ENCODE measurements around the gene AP1M1.
"Not testable (repeated sequence)": the region's sequence is repeated elsewhere in the genome, so short reads cannot be mapped to it uniquely, and the experiment has no call there.

Gene AP1M1

DNA sequence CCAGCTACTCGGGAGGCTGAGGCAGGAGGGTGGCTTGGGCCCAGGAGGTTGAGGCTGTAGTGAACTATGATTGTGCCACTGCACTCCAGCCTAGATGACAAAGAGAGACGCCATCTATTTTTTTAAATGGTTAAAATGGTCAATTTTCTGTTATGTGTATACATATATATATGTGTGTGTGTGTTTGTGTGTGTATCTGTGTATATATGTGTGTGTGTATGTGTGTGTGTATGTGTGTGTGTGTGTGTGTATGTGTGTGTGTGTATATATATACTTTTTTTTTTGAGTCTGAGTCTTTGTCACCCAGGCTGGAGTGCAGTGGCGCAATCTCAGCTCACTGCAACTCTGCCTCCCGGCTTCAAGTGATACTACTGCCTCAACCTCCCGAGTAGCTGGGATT lies 84.0 kb downstream of the AP1M1 start:
- TF ChIP-seq, protein P1, sequence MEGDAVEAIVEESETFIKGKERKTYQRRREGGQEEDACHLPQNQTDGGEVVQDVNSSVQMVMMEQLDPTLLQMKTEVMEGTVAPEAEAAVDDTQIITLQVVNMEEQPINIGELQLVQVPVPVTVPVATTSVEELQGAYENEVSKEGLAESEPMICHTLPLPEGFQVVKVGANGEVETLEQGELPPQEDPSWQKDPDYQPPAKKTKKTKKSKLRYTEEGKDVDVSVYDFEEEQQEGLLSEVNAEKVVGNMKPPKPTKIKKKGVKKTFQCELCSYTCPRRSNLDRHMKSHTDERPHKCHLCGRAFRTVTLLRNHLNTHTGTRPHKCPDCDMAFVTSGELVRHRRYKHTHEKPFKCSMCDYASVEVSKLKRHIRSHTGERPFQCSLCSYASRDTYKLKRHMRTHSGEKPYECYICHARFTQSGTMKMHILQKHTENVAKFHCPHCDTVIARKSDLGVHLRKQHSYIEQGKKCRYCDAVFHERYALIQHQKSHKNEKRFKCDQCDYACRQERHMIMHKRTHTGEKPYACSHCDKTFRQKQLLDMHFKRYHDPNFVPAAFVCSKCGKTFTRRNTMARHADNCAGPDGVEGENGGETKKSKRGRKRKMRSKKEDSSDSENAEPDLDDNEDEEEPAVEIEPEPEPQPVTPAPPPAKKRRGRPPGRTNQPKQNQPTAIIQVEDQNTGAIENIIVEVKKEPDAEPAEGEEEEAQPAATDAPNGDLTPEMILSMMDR (IDR thresholded peaks at IDR 0.05; ENCODE audit: control insufficient read depth, insufficient read depth, low read depth, low read length, missing control alignments), result no peak
- no peak for DNase-seq (ENCODE audit: low read depth)
- H3K4me3 ChIP-seq (ENCODE audit: control insufficient read depth, low read depth, low read length), result no peak overlapping the region

DNA sequence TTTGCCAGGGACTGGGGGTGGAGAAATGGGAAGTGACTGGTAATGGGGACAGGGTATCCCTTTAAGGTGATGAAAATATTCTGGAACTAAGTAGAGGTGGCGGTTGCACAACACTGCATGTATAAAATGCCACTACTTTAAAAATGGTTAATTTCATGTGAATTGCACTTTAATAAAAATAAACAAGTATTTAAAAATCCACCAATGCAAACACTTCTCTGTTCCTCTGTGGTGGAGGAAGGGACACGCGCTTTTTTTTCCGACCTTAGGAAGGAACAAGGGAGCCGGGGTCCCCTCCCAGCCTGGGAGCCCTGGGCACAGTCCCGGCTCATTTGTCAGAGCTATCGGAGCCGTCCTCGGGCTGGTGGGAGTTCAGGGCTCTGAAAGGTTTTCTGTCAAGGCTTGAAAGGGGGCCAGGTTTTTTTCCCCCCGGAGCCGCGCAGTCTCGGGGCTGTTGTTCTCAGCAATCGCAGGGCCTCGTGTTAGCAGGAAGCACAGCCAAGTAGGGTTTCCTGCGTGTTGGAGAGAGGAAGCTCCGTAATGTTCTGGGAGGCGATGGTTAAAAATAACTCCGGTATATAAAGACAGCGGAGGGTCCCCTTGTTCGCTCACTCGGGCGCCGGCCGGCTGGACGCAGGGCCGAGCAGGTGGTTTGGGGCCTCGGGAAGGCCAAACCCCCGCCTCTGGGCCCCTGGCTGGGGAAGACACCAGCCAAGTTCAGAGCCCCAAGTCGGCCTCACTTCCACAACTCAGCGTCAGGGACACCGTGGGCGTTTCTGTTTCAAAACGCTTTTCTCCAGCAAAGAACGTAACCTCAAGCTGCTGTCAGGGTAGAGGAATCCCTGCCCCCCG lies 85.7 kb downstream of the AP1M1 start:
- no peak overlapping the region; the same call in 1 of the 2 replicates for H3K4me3 ChIP-seq (ENCODE audit: control insufficient read depth, low read depth, low read length)
- DNase-seq (ENCODE audit: low read depth), result no peak
- TF ChIP-seq, protein P1 (IDR thresholded peaks at IDR 0.05; ENCODE audit: control insufficient read depth, insufficient read depth, low read depth, low read length, missing control alignments), result no peak

DNA sequence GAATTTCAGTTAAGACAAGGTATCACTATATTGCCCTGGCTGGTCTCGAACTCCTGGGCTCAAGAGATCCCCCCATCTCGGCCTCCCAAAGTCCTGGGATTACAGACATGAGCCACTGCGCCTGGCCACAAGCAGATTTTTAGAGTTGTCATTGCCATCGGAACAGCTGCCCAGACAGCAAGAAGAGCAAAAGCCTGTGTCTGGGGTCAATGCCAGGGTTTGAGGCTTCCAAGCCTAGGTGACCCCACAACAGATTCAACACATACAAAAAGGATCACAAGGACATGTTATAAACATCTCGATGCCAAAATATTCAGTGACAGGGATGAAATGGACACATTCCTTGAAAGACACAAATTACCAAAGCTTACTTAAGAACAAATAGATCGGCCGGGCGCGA lies 86.8 kb downstream of the AP1M1 start:
- H3K4me3 ChIP-seq (ENCODE audit: control insufficient read depth, low read depth, low read length), result no peak overlapping the region
- TF ChIP-seq, protein P1 (IDR thresholded peaks at IDR 0.05; ENCODE audit: control insufficient read depth, insufficient read depth, low read depth, low read length, missing control alignments), result no peak
- no peak for DNase-seq (ENCODE audit: low read depth)

DNA sequence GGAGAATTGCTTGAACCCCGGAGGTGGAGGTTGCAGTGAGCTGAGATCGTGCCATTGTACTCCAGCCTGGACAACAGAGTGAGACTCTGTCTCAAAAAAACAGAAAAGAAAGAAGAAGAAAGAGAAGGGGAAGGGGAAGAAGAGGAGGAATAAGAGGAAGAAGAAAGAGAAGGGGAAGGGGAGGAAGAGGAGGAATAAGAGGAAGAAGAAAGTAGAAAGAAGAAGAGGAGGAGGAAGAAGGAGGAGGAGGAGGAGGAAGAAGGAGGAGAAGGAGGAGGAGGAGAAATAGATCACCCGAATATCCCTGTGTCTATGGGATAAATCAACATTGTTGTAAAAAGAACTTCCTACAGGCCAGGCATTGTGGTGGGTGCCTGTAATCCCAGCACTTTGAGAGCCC lies 87.4 kb downstream of the AP1M1 start:
- not testable (repeated sequence) for H3K4me3 ChIP-seq (ENCODE audit: control insufficient read depth, low read depth, low read length); DNase-seq (ENCODE audit: low read depth)

DNA sequence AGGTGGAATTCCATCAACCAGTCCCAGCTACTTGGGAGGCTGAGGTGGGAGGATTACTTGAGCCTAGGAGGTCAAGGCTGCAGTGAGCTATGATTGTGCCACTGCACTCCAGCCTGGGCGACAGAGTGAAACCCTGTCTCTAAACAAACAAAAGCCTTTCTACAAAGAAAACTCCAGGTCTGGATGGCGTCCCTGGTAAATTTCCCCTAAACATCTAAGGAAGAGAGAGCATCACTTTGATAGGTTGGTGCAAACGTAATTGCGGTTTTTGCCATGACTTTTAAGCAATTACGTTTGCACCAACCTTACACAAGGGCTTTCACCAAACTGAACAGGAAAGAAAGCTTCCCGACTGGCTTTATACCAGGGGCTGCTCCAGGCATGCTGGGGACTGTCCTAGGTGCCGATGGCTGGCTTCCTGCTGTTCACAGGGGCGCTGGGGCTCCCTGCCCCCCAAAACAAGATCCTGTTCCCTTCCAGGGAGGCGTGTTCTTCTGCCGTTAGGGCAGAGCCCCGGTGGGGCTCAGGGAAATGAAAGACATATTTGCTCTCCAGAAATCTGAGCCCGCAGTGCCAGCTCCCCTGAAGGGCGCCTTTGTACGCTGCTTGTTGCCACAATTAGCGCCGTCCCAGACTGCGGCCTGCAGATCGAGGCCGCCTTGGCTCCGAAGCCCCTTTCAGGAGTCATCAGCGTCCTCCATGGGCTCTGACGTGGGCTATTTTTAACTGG lies 88.2 kb downstream of the AP1M1 start:
- DNase-seq (ENCODE audit: low read depth), result no peak
- TF ChIP-seq, protein P1 (IDR thresholded peaks at IDR 0.05; ENCODE audit: control insufficient read depth, insufficient read depth, low read depth, low read length, missing control alignments), result no peak
- no peak overlapping the region for H3K4me3 ChIP-seq (ENCODE audit: control insufficient read depth, low read depth, low read length)

DNA sequence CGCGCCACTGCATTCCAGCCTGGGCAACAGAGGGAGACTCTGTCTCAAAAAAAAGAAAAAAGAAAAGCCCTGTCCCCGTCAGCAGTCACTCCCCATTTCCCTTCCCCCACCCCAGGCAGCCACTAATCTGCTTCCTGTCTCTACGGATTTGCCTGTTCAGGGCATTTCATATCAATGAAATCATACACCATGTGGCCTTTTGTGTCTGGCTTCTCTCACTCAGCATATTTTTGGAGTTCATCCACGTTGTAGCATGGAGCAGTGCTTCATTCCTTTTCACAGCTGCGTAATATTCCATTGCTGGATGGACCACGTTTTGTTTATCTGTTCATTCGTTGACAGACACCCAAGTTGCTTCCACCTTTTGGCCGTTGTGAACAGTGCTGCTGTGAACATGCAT lies 90.8 kb downstream of the AP1M1 start:
- TF ChIP-seq, protein P1 (IDR thresholded peaks at IDR 0.05; ENCODE audit: control insufficient read depth, insufficient read depth, low read depth, low read length, missing control alignments), result no peak
- H3K4me3 ChIP-seq (ENCODE audit: control insufficient read depth, low read depth, low read length), result no peak overlapping the region
- no peak for DNase-seq (ENCODE audit: low read depth)

DNA sequence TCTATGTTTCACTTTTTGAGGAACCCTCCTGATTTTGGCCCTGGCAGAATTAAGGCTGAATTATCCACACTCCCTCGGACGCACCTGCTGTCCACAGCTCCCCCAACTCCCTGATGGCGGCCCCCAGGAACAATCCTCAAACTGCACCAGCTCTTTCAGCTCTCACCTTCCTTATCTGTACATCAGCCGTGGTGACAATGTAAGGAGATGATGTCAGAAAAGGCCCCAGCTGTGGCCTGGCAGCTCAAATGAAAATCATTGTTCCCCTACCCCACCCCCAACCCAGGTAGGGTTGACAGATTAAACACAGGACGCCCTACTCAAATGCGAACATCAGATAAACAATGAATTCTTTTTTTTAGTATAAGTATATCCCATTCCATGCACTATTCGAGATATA lies 91.9 kb downstream of the AP1M1 start:
- no peak overlapping the region for H3K4me3 ChIP-seq (ENCODE audit: control insufficient read depth, low read depth, low read length)
- TF ChIP-seq, protein P1 (IDR thresholded peaks at IDR 0.05; ENCODE audit: control insufficient read depth, insufficient read depth, low read depth, low read length, missing control alignments), result no peak
- DNase-seq (ENCODE audit: low read depth), result no peak

All from AG09309 (cell line).